ENCODE data around the gene ST6GALNAC3. TPM values are rescaled to one million over a fixed set of nuclear protein-coding genes. Genes with fewer than 3 reads are reported as not detected.
"Not testable (repeated sequence)": the region's sequence is repeated elsewhere in the genome, so short reads cannot be mapped to it uniquely, and the experiment has no call there.

ST6GALNAC3 gene
- total RNA-seq, 2 experiments from 2014 or later: 0.50 to 1.2 TPM

- Histone ChIP-seq H2AFZ (ENCODE audit: low read length) (no peak overlapping the region), H3K4me1 (ENCODE audit: insufficient read depth, low read length, poor library complexity, severe bottlenecking) (no peaks in the 10 kb centered on the region), H3K9me3 (ENCODE audit: low read length) (no peaks in the 10 kb centered on the region), H4K20me1 (ENCODE audit: insufficient read depth, low read length) (no peaks in the 10 kb centered on the region), H3K36me3 (ENCODE audit: insufficient read depth, low read length) (no peaks in the 10 kb centered on the region), H3K4me2 (ENCODE audit: low read length) (no peak overlapping the region), H3K9me2 (ENCODE audit: insufficient read depth, low read length) (no peaks in the 10 kb centered on the region), H3K79me2 (ENCODE audit: insufficient read depth, low read depth, low read length) (no peaks in the 10 kb centered on the region), H3K4me3 (ENCODE audit: low read depth, low read length, poor library complexity, severe bottlenecking) (no peak overlapping the region), H3K27ac (ENCODE audit: low read depth, low read length, poor library complexity, severe bottlenecking) (no peak overlapping the region)
- DNase-seq (ENCODE audit: low spot score): no peak
- TF ChIP-seq EZH2phosphoT487 (IDR thresholded peaks at IDR 0.05; ENCODE audit: borderline replicate concordance, low read depth, low read length) (no peak), CTCF (conservative IDR thresholded peaks at IDR 0.05; ENCODE audit: low read length) (no peak)
- POLR2A ChIA-PET: no interaction called here
- CTCF ChIA-PET (ENCODE audit: unreplicated experiment): no interaction called here
- BruUV-seq (replicated peaks): no TSS peak
- intact Hi-C loops (cut with micrococcal nuclease; ENCODE audit: unreplicated experiment): no loop called here
These were observed 19.2 kb downstream of the ST6GALNAC3 start for GRCh38 chr1:76093522-76094312.

GRCh38 chr1:76095802-76096201 lies 21.3 kb downstream of the ST6GALNAC3 start:
- intact Hi-C loops (cut with micrococcal nuclease; ENCODE audit: unreplicated experiment): no loop called here
- POLR2A ChIA-PET: interaction anchor here (1.0 kb wide), 1 partner anchor 28 kb away, joined by 6 read pairs; no protein-coding TSS in a partner anchor

GRCh38 chr1:76097064-76097463 lies 22.5 kb downstream of the ST6GALNAC3 start:
- intact Hi-C loops (cut with micrococcal nuclease; ENCODE audit: unreplicated experiment); H3K36me3 ChIP-seq (ENCODE audit: insufficient read depth, low read length); DNase-seq (ENCODE audit: low spot score); H3K27ac ChIP-seq (ENCODE audit: low read depth, low read length, poor library complexity, severe bottlenecking); H2AFZ ChIP-seq (ENCODE audit: low read length); POLR2A ChIA-PET; H3K4me1 ChIP-seq (ENCODE audit: insufficient read depth, low read length, poor library complexity, severe bottlenecking); H3K79me2 ChIP-seq (ENCODE audit: insufficient read depth, low read depth, low read length); H3K4me2 ChIP-seq (ENCODE audit: low read length); H3K9me2 ChIP-seq (ENCODE audit: insufficient read depth, low read length); BruUV-seq (replicated peaks); H3K4me3 ChIP-seq (ENCODE audit: low read depth, low read length, poor library complexity, severe bottlenecking); H3K9me3 ChIP-seq (ENCODE audit: low read length); CTCF ChIA-PET (ENCODE audit: unreplicated experiment); H4K20me1 ChIP-seq (ENCODE audit: insufficient read depth, low read length): not testable (repeated sequence)

More at GRCh38 chr1:76095802-76096201, 21.3 kb downstream of the ST6GALNAC3 start:
- Histone ChIP-seq H3K79me2 (ENCODE audit: insufficient read depth, low read depth, low read length) (no peaks in the 10 kb centered on the region), H2AFZ (ENCODE audit: low read length) (no peak overlapping the region), H3K4me1 (ENCODE audit: insufficient read depth, low read length, poor library complexity, severe bottlenecking) (no peaks in the 10 kb centered on the region), H3K4me3 (ENCODE audit: low read depth, low read length, poor library complexity, severe bottlenecking) (no peak overlapping the region), H3K9me2 (ENCODE audit: insufficient read depth, low read length) (no peaks in the 10 kb centered on the region), H3K27ac (ENCODE audit: low read depth, low read length, poor library complexity, severe bottlenecking) (no peak overlapping the region), H3K36me3 (ENCODE audit: insufficient read depth, low read length) (no peaks in the 10 kb centered on the region), H3K9me3 (ENCODE audit: low read length) (no peaks in the 10 kb centered on the region), H3K4me2 (ENCODE audit: low read length) (no peak overlapping the region), H4K20me1 (ENCODE audit: insufficient read depth, low read length) (no peaks in the 10 kb centered on the region)
- TF ChIP-seq CTCF (conservative IDR thresholded peaks at IDR 0.05; ENCODE audit: low read length) (no peak), EZH2phosphoT487 (IDR thresholded peaks at IDR 0.05; ENCODE audit: borderline replicate concordance, low read depth, low read length) (no peak)
- DNase-seq (ENCODE audit: low spot score): no peak
- no TSS peak for BruUV-seq (replicated peaks)
- CTCF ChIA-PET (ENCODE audit: unreplicated experiment): no interaction called here

Measured in OCI-LY7 (cell line).